ENCODE measurements around the gene GKN1.

DNA sequence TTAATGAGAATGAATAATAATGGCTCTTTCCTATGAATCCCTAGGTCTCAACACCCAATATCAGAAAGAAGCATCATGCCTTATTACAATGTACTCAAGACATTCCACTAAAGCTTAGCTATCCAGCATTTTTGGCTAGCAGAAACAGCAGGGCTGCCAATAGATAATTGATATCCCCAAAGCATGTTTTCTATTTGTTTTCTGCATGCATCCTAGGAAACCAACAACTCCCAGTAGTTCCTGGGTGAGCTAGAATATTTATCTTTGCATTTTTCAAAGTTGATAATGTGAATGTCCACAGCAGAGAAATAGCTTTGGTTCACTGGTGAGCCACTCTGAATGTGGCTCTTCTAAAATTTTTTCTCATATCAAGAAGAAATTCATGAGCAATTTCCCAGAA is 32.7 kb downstream of the GKN1 start:
- TF ChIP-seq, protein P1, sequence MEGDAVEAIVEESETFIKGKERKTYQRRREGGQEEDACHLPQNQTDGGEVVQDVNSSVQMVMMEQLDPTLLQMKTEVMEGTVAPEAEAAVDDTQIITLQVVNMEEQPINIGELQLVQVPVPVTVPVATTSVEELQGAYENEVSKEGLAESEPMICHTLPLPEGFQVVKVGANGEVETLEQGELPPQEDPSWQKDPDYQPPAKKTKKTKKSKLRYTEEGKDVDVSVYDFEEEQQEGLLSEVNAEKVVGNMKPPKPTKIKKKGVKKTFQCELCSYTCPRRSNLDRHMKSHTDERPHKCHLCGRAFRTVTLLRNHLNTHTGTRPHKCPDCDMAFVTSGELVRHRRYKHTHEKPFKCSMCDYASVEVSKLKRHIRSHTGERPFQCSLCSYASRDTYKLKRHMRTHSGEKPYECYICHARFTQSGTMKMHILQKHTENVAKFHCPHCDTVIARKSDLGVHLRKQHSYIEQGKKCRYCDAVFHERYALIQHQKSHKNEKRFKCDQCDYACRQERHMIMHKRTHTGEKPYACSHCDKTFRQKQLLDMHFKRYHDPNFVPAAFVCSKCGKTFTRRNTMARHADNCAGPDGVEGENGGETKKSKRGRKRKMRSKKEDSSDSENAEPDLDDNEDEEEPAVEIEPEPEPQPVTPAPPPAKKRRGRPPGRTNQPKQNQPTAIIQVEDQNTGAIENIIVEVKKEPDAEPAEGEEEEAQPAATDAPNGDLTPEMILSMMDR (IDR thresholded peaks at IDR 0.05; ENCODE audit: poor library complexity, severe bottlenecking) = no peak
- no peak for TF ChIP-seq EP300 (conservative IDR thresholded peaks at IDR 0.05; ENCODE audit: poor library complexity, severe bottlenecking)
- no peak for TF ChIP-seq EZH2 (IDR thresholded peaks at IDR 0.05; ENCODE audit: borderline replicate concordance, insufficient read depth, low read length, poor library complexity, severe bottlenecking)
